H1 (cell line): ENCODE measurements around the gene GPD1. TPM values are rescaled to one million over a fixed set of nuclear protein-coding genes. Genes with fewer than 3 reads are reported as not detected.

Experiments used
- CTCF ChIA-PET: fragments of 300-600 bp; sonication (Branson Sonifier 250); formaldehyde crosslinking; loops from one replicate; lab custom pipeline; 2021; ENCODE audit not compliant: partially characterized antibody; lab: Charles Lee
- POLR2A ChIA-PET: fragments of 300-600 bp; sonication (Branson Sonifier 250); formaldehyde crosslinking; loops from one replicate; lab custom pipeline; 2021; ENCODE audit warnings: inconsistent platforms; ENCODE audit not compliant: partially characterized antibody; lab: Charles Lee
- DNase-seq, 2 experiments: peaks; one replicate each; pipeline versions ENCODE4 v3.0.0 to v3.0.0-alpha.2; 2010 to 2022; ENCODE audit warnings: low spot score in 2 of 2, low read depth in 1 of 2, mixed read lengths in 1 of 2
- FAIRE-seq: peaks from 2 replicates; lab custom pipeline; 2011; peaks lifted over from hg19 to GRCh38; lab: Jason Lieb, UNC
- H2AFZ ChIP-seq: 2 replicates; pipeline ENCODE4 v1.8.1; 2012; ENCODE audit warnings: low read length, inconsistent platforms
- H2AK5ac ChIP-seq: 2 replicates; pipeline ENCODE4 v1.6.1; 2013; ENCODE audit warnings: low read depth, low read length
- H2BK120ac ChIP-seq: replicated peaks from 2 replicates; pipeline ENCODE3; 2013; ENCODE audit warnings: low read depth, low read length, inconsistent platforms
- H2BK12ac ChIP-seq: 2 replicates; pipeline ENCODE4 v1.6.1; 2013; ENCODE audit warnings: low read depth, low read length
- H2BK15ac ChIP-seq: 2 replicates; pipeline ENCODE4 v1.6.1; 2013; ENCODE audit warnings: low read length
- H2BK20ac ChIP-seq: 2 replicates; pipeline ENCODE4 v1.6.1; 2013; ENCODE audit warnings: low read length
- H2BK5ac ChIP-seq: 2 replicates; pipeline ENCODE4 v1.6.1; 2013; ENCODE audit warnings: low read depth, low read length
- H3K14ac ChIP-seq: 2 replicates; pipeline ENCODE4 v1.6.1; 2013; ENCODE audit warnings: inconsistent platforms; ENCODE audit not compliant: insufficient read length
- H3K18ac ChIP-seq: 2 replicates; pipeline ENCODE4 v1.6.1; 2013; ENCODE audit warnings: low read length; ENCODE audit errors: extremely low read depth
- H3K23ac ChIP-seq: 2 replicates; pipeline ENCODE4 v1.6.1; 2013; ENCODE audit warnings: inconsistent platforms; ENCODE audit not compliant: insufficient read length
- H3K23me2 ChIP-seq: 2 replicates; pipeline ENCODE4 v1.6.1; 2013; ENCODE audit warnings: low read depth, low read length
- H3K27ac ChIP-seq: 2 replicates; pipeline ENCODE4 v1.6.1; 2011; ENCODE audit warnings: low read depth, low read length, inconsistent platforms
- H3K27me3 ChIP-seq, 4 experiments: replicated peaks in 1 of 4; 1 replicate in 1 of 4; 2 replicates in 3 of 4; pipeline versions ENCODE4 v1.6.1 to v1.8.1; 2011 to 2013; ENCODE audit warnings: low read length in 3 of 4, mild to moderate bottlenecking in 3 of 4, inconsistent platforms in 2 of 4, mixed read lengths in 2 of 4, moderate library complexity in 1 of 4; ENCODE audit not compliant: control insufficient read depth in 3 of 4, insufficient read depth in 3 of 4; ENCODE audit errors: extremely low read depth in 1 of 4
- H3K36me3 ChIP-seq, 4 experiments: 2 replicates each; pipeline versions ENCODE4 v1.6.1 to v1.8.1; 2011 to 2013; ENCODE audit warnings: mild to moderate bottlenecking in 4 of 4, low read length in 3 of 4, moderate library complexity in 2 of 4, control low read depth in 1 of 4, inconsistent platforms in 1 of 4; ENCODE audit not compliant: insufficient read depth in 4 of 4, control insufficient read depth in 2 of 4
- H3K4ac ChIP-seq: replicated peaks from 2 replicates; pipeline ENCODE3; 2013; ENCODE audit warnings: low read length, low read depth, mixed read lengths, inconsistent platforms; ENCODE audit not compliant: insufficient read length
- H3K4me1 ChIP-seq, 4 experiments: replicated peaks in 1 of 4; 1 replicate in 1 of 4; 2 replicates in 3 of 4; pipeline versions ENCODE4 v1.6.1 to v1.8.1; 2011 to 2013; ENCODE audit warnings: low read length in 3 of 4, inconsistent platforms in 2 of 4, mixed read lengths in 1 of 4; ENCODE audit not compliant: insufficient read depth in 4 of 4, control insufficient read depth in 3 of 4
- H3K4me2 ChIP-seq, 2 experiments: 2 replicates each; pipeline versions ENCODE4 v1.6.1 to v1.8.1; 2011 to 2013; ENCODE audit warnings: low read depth in 2 of 2, low read length in 2 of 2, control low read depth in 1 of 2, inconsistent platforms in 1 of 2, mild to moderate bottlenecking in 1 of 2; ENCODE audit not compliant: insufficient read depth in 1 of 2
- H3K4me3 ChIP-seq, 4 experiments: fragments of 200-600, 300-600 bp in 1 of 4; sonication (generic), shearing (Covaris generic), sonication (Bioruptor Twin) in 1 of 4; 2 replicates each; pipeline versions ENCODE4 v1.5.1 to v1.8.1; 2011 to 2016; ENCODE audit warnings: low read length in 4 of 4, low read depth in 3 of 4, control low read depth in 2 of 4, inconsistent platforms in 2 of 4, mild to moderate bottlenecking in 2 of 4, mixed read lengths in 1 of 4, moderate library complexity in 1 of 4; ENCODE audit not compliant: insufficient read depth in 2 of 4; ENCODE audit errors: extremely low read depth in 1 of 4
- H3K56ac ChIP-seq: replicated peaks from 2 replicates; pipeline ENCODE3; 2013; ENCODE audit warnings: low read depth, mild to moderate bottlenecking, mixed read lengths, low read length, inconsistent platforms; ENCODE audit not compliant: insufficient read length
- H3K79me1 ChIP-seq: 2 replicates; pipeline ENCODE4 v1.6.1; 2013; ENCODE audit warnings: low read depth, low read length, control low read depth
- H3K79me2 ChIP-seq, 2 experiments: 2 replicates each; pipeline versions ENCODE4 v1.6.1 to v1.8.1; 2012 to 2013; ENCODE audit warnings: low read length in 2 of 2, mild to moderate bottlenecking in 2 of 2, inconsistent platforms in 1 of 2; ENCODE audit not compliant: insufficient read depth in 2 of 2, control insufficient read depth in 1 of 2
- H3K9ac ChIP-seq, 4 experiments: replicated peaks in 1 of 4; 1 replicate in 1 of 4; 2 replicates in 3 of 4; pipeline versions ENCODE4 v1.6.1 to v1.8.1; 2011 to 2013; ENCODE audit warnings: low read depth in 3 of 4, low read length in 3 of 4, control low read depth in 2 of 4, mild to moderate bottlenecking in 2 of 4, moderate library complexity in 2 of 4, inconsistent platforms in 1 of 4; ENCODE audit errors: extremely low read depth in 1 of 4
- H3K9me3 ChIP-seq, 2 experiments: 2 replicates each; pipeline versions ENCODE4 v1.6.1 to v1.8.1; 2012 to 2013; ENCODE audit warnings: mild to moderate bottlenecking in 2 of 2, moderate library complexity in 2 of 2, control low read depth in 1 of 2, inconsistent platforms in 1 of 2, low read depth in 1 of 2, low read length in 1 of 2, mixed read lengths in 1 of 2; ENCODE audit not compliant: insufficient read depth in 2 of 2
- H4K20me1 ChIP-seq, 2 experiments: replicated peaks in 1 of 2; 2 replicates each; pipeline versions ENCODE3 to v1.8.1; 2011 to 2013; ENCODE audit warnings: inconsistent platforms in 2 of 2, low read length in 2 of 2, mild to moderate bottlenecking in 1 of 2; ENCODE audit not compliant: insufficient read depth in 2 of 2, control insufficient read depth in 1 of 2
- H4K5ac ChIP-seq: 2 replicates; pipeline ENCODE4 v1.6.1; 2013; ENCODE audit warnings: low read length, low read depth, mixed read lengths, inconsistent platforms; ENCODE audit not compliant: insufficient read length
- H4K8ac ChIP-seq: 2 replicates; pipeline ENCODE4 v1.8.0; 2013; ENCODE audit warnings: mild to moderate bottlenecking, moderate library complexity, low read length, inconsistent platforms; ENCODE audit not compliant: insufficient read depth; ENCODE audit errors: extremely low read depth
- H4K91ac ChIP-seq: replicated peaks from 2 replicates; pipeline ENCODE3; 2013; ENCODE audit warnings: low read length, mixed read lengths, inconsistent platforms; ENCODE audit not compliant: insufficient read length
- ATF3 ChIP-seq: IDR thresholded peaks from 2 replicates; pipeline ENCODE4 v1.6.1; 2011; ENCODE audit warnings: low read depth, mild to moderate bottlenecking, low read length; ENCODE audit not compliant: insufficient read depth
- HDAC2 ChIP-seq, 2 experiments: fragments of 300-600 bp in 1 of 2; sonication (generic) in 1 of 2; IDR thresholded peaks; 2 replicates each; pipeline ENCODE4 v1.6.1; 2011 to 2012; ENCODE audit warnings: low read depth in 2 of 2, low read length in 2 of 2, mild to moderate bottlenecking in 2 of 2, moderate library complexity in 2 of 2, borderline replicate concordance in 1 of 2, inconsistent platforms in 1 of 2
- RXRA ChIP-seq: IDR thresholded peaks from 2 replicates; pipeline ENCODE4 v1.6.1; 2011; ENCODE audit warnings: low read depth, mild to moderate bottlenecking, low read length, moderate library complexity; ENCODE audit not compliant: insufficient read depth
- SIX5 ChIP-seq: IDR thresholded peaks from 2 replicates; pipeline ENCODE4 v1.6.1; 2011; ENCODE audit warnings: mild to moderate bottlenecking, low read depth, low read length
- TAF7 ChIP-seq: optimal IDR thresholded peaks from 2 replicates; pipeline ENCODE3; 2011; ENCODE audit warnings: low read depth, mild to moderate bottlenecking, inconsistent platforms, low read length, moderate library complexity, borderline replicate concordance
- ZNF274 ChIP-seq: IDR thresholded peaks from 2 replicates; pipeline ENCODE4 v1.7.0; 2012; ENCODE audit warnings: low read length, borderline replicate concordance; ENCODE audit errors: extremely low read depth
- WGBS, 2 experiments: shearing (Covaris generic) in 1 of 2; methylation state at CpG; one replicate each; pipeline versions ENCODE4 v1.1.6 to v1.1.7; 2013 to 2015; ENCODE audit warnings: low lambda C conversion rate in 2 of 2, mixed read lengths in 2 of 2, inconsistent platforms in 1 of 2, low coverage in 1 of 2, missing lambda C conversion rate in 1 of 2; ENCODE audit not compliant: insufficient replicate concordance in 2 of 2, insufficient coverage in 1 of 2, insufficient read length in 1 of 2; ENCODE audit errors: extremely low coverage in 1 of 2, missing lambda C conversion rate in 1 of 2; 5-methylcytosine and 5-hydroxymethylcytosine counted together
- polyA plus RNA-seq, 7 experiments: library from polyadenylated mRNA; depleted of rRNA in 3 of 7; stranded (reverse) in 5 of 7; unstranded in 2 of 7; fragments of >200 nt in 5 of 7; fragments of 200-250 nt in 2 of 7; gene quantifications; 1 replicate in 5 of 7; 2 replicates in 1 of 7; 4 replicates in 1 of 7; pipeline versions ENCODE4 v1.2.1 to v1.2.3, GENCODE V29; 2011 to 2013; ENCODE audit warnings: missing spikeins in 2 of 7, mixed read lengths in 2 of 7
- total RNA-seq: library from RNA; stranded (reverse); fragmentation: NEBNext Ultra II Directional; extraction: Animal tissue kit (Norgen Biotek cat#: 25700); gene quantifications from 2 replicates; pipeline ENCODE4 v1.2.1, GENCODE V29; 2021
- TF ChIP-seq, protein P1 (sequence below), 3 experiments: IDR thresholded peaks; 1 replicate in 2 of 3; 2 replicates in 1 of 3; pipeline versions ENCODE4 v1.5.1 to v1.6.1; 2011; ENCODE audit warnings: low read length in 3 of 3, mild to moderate bottlenecking in 3 of 3, inconsistent platforms in 2 of 3, low read depth in 1 of 3, moderate library complexity in 1 of 3; ENCODE audit not compliant: insufficient read depth in 1 of 3; ENCODE audit errors: control extremely low read depth in 1 of 3

Gene GPD1
- total and polyA plus RNA-seq, 2 of the 8 experiments (the other 6 are each of a cell fraction or from before 2014, with no cell fraction given), result 0.45 to 0.74 TPM

DNA sequence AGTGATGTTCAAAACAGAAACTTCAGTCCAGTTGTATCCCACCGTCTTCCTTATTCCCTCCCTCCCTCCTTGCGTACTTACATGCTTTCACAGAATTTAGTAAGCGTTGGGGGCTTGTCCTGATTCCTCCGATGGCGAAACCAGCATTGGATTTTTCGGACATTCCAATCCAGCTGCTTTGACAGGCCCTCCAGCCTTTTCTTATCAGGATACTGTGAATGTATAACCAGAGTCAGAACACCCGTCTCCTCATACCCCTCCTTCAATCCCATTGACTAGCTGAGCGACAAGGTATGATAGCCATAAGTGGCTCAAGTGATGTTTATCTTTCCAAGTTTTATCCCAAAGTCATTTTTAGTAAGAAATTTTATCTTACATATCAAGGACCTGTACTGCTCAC lies 39.2 kb downstream of the GPD1 start:
- Histone ChIP-seq H3K9me3 (no peaks in the 10 kb centered on the region), H2AFZ (no peak overlapping the region), H3K4me3 (no peak overlapping the region), H3K79me2 (peaks cover 0 to 9% of the 10 kb centered on the region in 2 experiments; a peak in 1 of 4 replicates), H3K4me2 (no peak overlapping the region), H3K27ac (no peak overlapping the region), H4K5ac (no peak overlapping the region), H3K79me1 (no peaks in the 10 kb centered on the region; the same call in 1 of the 2 replicates), H3K18ac (no peak overlapping the region), H3K4ac (no peak overlapping the region), H2BK20ac (no peak overlapping the region), H3K23ac (no peak overlapping the region), H3K36me3 (peaks cover 6 to 32% (median 10%) of the 10 kb centered on the region in 4 experiments; a peak in 7 of 8 replicates), H3K4me1 (no peaks in the 10 kb centered on the region), H4K91ac (no peak overlapping the region), H4K8ac (no peak overlapping the region), H2BK120ac (no peak overlapping the region), H2BK12ac (no peak overlapping the region), H4K20me1 (peaks cover 0 to 2% of the 10 kb centered on the region in 2 experiments), H3K56ac (no peak overlapping the region), H3K27me3 (no peaks in the 10 kb centered on the region), H2BK15ac (no peak overlapping the region), H3K14ac (no peak overlapping the region), H2BK5ac (no peak overlapping the region), H3K9ac (no peak overlapping the region), H2AK5ac (no peak overlapping the region), H3K23me2 (no peaks in the 10 kb centered on the region)
- ChIA-PET POLR2A (interaction anchor here (0.9 to 1.5 kb wide), 5 partner anchors 8 to 46 kb away, joined by 3 to 5 read pairs (median 4); partner anchors contain the start of gene CERS5), CTCF (interaction anchor here (1.6 kb wide), 1 partner anchor 10 kb away, joined by 7 read pairs; no protein-coding TSS in a partner anchor)
- WGBS, 2 experiments, result 89% methylated on average over 8 of the region's 8 CpGs; no CpG with 5 or more reads in 1 of the 2 experiments
- DNase-seq (no peak), FAIRE-seq (no peak)
- TF ChIP-seq RXRA (no peak), TAF7 (no peak), HDAC2 (IDR thresholded peaks at IDR 0.05; ENCODE audit: borderline replicate concordance in 1 of 2, low read depth in 2 of 2, low read length in 2 of 2) (no peak), SIX5 (no peak), ATF3 (no peak), ZNF274 (no peak)
- TF ChIP-seq, protein P1, sequence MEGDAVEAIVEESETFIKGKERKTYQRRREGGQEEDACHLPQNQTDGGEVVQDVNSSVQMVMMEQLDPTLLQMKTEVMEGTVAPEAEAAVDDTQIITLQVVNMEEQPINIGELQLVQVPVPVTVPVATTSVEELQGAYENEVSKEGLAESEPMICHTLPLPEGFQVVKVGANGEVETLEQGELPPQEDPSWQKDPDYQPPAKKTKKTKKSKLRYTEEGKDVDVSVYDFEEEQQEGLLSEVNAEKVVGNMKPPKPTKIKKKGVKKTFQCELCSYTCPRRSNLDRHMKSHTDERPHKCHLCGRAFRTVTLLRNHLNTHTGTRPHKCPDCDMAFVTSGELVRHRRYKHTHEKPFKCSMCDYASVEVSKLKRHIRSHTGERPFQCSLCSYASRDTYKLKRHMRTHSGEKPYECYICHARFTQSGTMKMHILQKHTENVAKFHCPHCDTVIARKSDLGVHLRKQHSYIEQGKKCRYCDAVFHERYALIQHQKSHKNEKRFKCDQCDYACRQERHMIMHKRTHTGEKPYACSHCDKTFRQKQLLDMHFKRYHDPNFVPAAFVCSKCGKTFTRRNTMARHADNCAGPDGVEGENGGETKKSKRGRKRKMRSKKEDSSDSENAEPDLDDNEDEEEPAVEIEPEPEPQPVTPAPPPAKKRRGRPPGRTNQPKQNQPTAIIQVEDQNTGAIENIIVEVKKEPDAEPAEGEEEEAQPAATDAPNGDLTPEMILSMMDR (IDR thresholded peaks at IDR 0.05; ENCODE audit: control extremely low read depth in 1 of 3, insufficient read depth in 1 of 3, low read depth in 1 of 3, low read length in 3 of 3), result no peak
